GM23248 (cell line): ENCODE data around the gene FKBP5.

Experiments used
- EZH2 ChIP-seq: fragments of 200-600 bp; sonication (generic); IDR thresholded peaks from 2 replicates; pipeline ENCODE4 v1.6.1; 2018; ENCODE audit warnings: antibody characterized with exemption, mild to moderate bottlenecking; ENCODE audit not compliant: insufficient read depth, poor library complexity, severe bottlenecking
- EZH2phosphoT487 ChIP-seq: fragments of 200-600 bp; sonication (generic); IDR thresholded peaks from 2 replicates; pipeline ENCODE4 v1.6.1; 2018; ENCODE audit warnings: antibody characterized with exemption, moderate library complexity, mild to moderate bottlenecking, low read depth; ENCODE audit not compliant: insufficient read depth

- TF ChIP-seq EZH2 = no peak
- no peak for TF ChIP-seq EZH2phosphoT487
Measured at GRCh38 chr6:35634316-35634715, 54.4 kb downstream of the FKBP5 start.
